HEK293 (cell line): ENCODE measurements around the gene NKPD1.

ENCODE experiments used
- CTCF ChIA-PET: fragments of 350-600 bp; formaldehyde crosslinking; extraction: SDS; loops from one replicate; lab custom pipeline; 2021; ENCODE audit warnings: antibody characterized with exemption; lab: Yijun Ruan, JAX
- POLR2A ChIA-PET: fragments of 300-600 bp; formaldehyde crosslinking; extraction: SDS; loops from one replicate; lab custom pipeline; 2020; ENCODE audit warnings: antibody characterized with exemption, inconsistent platforms; lab: Yijun Ruan, JAX
- H3K27ac ChIP-seq: fragments of 200-500 bp; sonication (Bioruptor generic); 2 replicates; pipeline ENCODE4 v1.5.1; 2014; ENCODE audit warnings: low read depth, low read length, control low read depth, inconsistent platforms; ENCODE audit errors: extremely low read depth
- H3K36me3 ChIP-seq, 2 experiments: fragments of 200-500 bp in 1 of 2; sonication (Bioruptor generic) in 1 of 2; 1 replicate in 1 of 2; 2 replicates in 1 of 2; pipeline ENCODE4 v1.5.1; 2014 to 2017; ENCODE audit warnings: inconsistent platforms in 2 of 2, low read length in 2 of 2; ENCODE audit not compliant: control insufficient read depth in 2 of 2, insufficient read depth in 1 of 2
- H3K4me1 ChIP-seq: fragments of 200-500 bp; sonication (Bioruptor generic); 2 replicates; pipeline ENCODE4 v1.5.1; 2014; ENCODE audit warnings: mild to moderate bottlenecking, low read length, inconsistent platforms; ENCODE audit not compliant: control insufficient read depth, insufficient read depth
- H3K4me3 ChIP-seq: 2 replicates; pipeline ENCODE4 v1.5.1; 2011; ENCODE audit warnings: low read depth, mild to moderate bottlenecking, control low read depth, low read length, moderate library complexity
- H3K9me3 ChIP-seq: fragments of 200-500 bp; sonication (Bioruptor generic); 2 replicates; pipeline ENCODE4 v1.5.1; 2014; ENCODE audit warnings: low read depth, low read length, inconsistent platforms; ENCODE audit not compliant: control insufficient read depth, insufficient read depth
- CTCF ChIP-seq: fragments of 450-650 bp; formaldehyde crosslinking; IDR thresholded peaks from 2 replicates; pipeline ENCODE4 v1.5.1; 2016; ENCODE audit warnings: missing biosample characterization, missing genetic modification characterization
- KLF1 ChIP-seq: fragments of 450-650 bp; formaldehyde crosslinking; IDR thresholded peaks from 2 replicates; pipeline ENCODE4 v1.5.1; 2016; ENCODE audit warnings: missing biosample characterization, missing genetic modification characterization
- KLF17 ChIP-seq: fragments of 450-650 bp; formaldehyde crosslinking; IDR thresholded peaks from 2 replicates; pipeline ENCODE4 v1.5.1; 2016; ENCODE audit warnings: missing biosample characterization, missing genetic modification characterization
- ZEB2 ChIP-seq: fragments of 450-650 bp; formaldehyde crosslinking; IDR thresholded peaks from 2 replicates; pipeline ENCODE4 v1.5.1; 2016; ENCODE audit warnings: missing biosample characterization, missing genetic modification characterization
- ZFHX2 ChIP-seq: fragments of 450-650 bp; formaldehyde crosslinking; conservative IDR thresholded peaks from 2 replicates; pipeline ENCODE4 v1.5.1; 2016; ENCODE audit warnings: missing biosample characterization, missing genetic modification characterization
- ZNF10 ChIP-seq: fragments of 450-650 bp; formaldehyde crosslinking; IDR thresholded peaks from 2 replicates; pipeline ENCODE4 v1.5.1; 2017; ENCODE audit warnings: missing biosample characterization, missing genetic modification characterization
- ZNF214 ChIP-seq: fragments of 450-650 bp; formaldehyde crosslinking; IDR thresholded peaks from 2 replicates; pipeline ENCODE4 v1.5.1; 2017; ENCODE audit warnings: missing biosample characterization, mild to moderate bottlenecking, missing genetic modification characterization, borderline replicate concordance
- ZNF311 ChIP-seq: fragments of 450-650 bp; formaldehyde crosslinking; IDR thresholded peaks from 2 replicates; pipeline ENCODE4 v1.5.1; 2017; ENCODE audit warnings: missing biosample characterization, missing genetic modification characterization, borderline replicate concordance
- ZNF394 ChIP-seq: fragments of 450-650 bp; formaldehyde crosslinking; IDR thresholded peaks from 2 replicates; pipeline ENCODE4 v1.5.1; 2016; ENCODE audit warnings: missing biosample characterization, missing genetic modification characterization, mild to moderate bottlenecking, moderate library complexity, borderline replicate concordance
- ZNF426 ChIP-seq: fragments of 450-650 bp; formaldehyde crosslinking; IDR thresholded peaks from 2 replicates; pipeline ENCODE4 v1.5.1; 2017; ENCODE audit warnings: missing biosample characterization, missing genetic modification characterization, mild to moderate bottlenecking, inconsistent platforms, moderate library complexity
- ZNF571 ChIP-seq: fragments of 450-650 bp; formaldehyde crosslinking; IDR thresholded peaks from 2 replicates; pipeline ENCODE4 v1.5.0; 2017; ENCODE audit warnings: missing biosample characterization, missing genetic modification characterization
- ZNF654 ChIP-seq: fragments of 450-650 bp; formaldehyde crosslinking; IDR thresholded peaks from 2 replicates; pipeline ENCODE4 v1.5.1; 2016; ENCODE audit warnings: low read depth, missing biosample characterization, missing genetic modification characterization
- ZNF692 ChIP-seq: fragments of 450-650 bp; formaldehyde crosslinking; IDR thresholded peaks from 2 replicates; pipeline ENCODE4 v1.5.1; 2016; ENCODE audit warnings: missing biosample characterization, missing genetic modification characterization
- ZNF701 ChIP-seq: fragments of 450-650 bp; formaldehyde crosslinking; IDR thresholded peaks from 2 replicates; pipeline ENCODE4 v1.5.1; 2016; ENCODE audit warnings: missing biosample characterization, missing genetic modification characterization
- ZNF830 ChIP-seq: fragments of 450-650 bp; IDR thresholded peaks from 2 replicates; pipeline ENCODE4 v1.5.0; 2018; ENCODE audit warnings: missing biosample characterization, missing genetic modification characterization, low read depth, mild to moderate bottlenecking, moderate library complexity

Gene NKPD1

GRCh38 chr19:45170146-45171106, 9.6 kb upstream of the NKPD1 start:
- H3K4me1 ChIP-seq, result no peaks in the 10 kb centered on the region; the same call in 1 of the 2 replicates
- POLR2A ChIA-PET, result no interaction called here
- H3K9me3 ChIP-seq, result no peaks in the 10 kb centered on the region
- CTCF ChIA-PET, result interaction anchor here (0.5 to 0.6 kb wide), 4 partner anchors 10 to 159 kb away, joined by 3 to 5 read pairs (median 4); no protein-coding TSS in a partner anchor
- TF ChIP-seq ZFHX2 (tag by site-specific recombination), result 0 out of 2 replicates have a peak, but pooled peaks have one; percentile 8
- peak; percentile 92 for TF ChIP-seq KLF1 (tag by site-specific recombination)
- TF ChIP-seq ZNF830 (tag by site-specific recombination), result no peak
- TF ChIP-seq ZNF214, result no peak
- H3K36me3 ChIP-seq, result no peaks in the 10 kb centered on the region
- no peak overlapping the region for H3K27ac ChIP-seq
- no peak overlapping the region for H3K4me3 ChIP-seq

GRCh38 chr19:45169602-45170001, 8.8 kb upstream of the NKPD1 start:
- Histone ChIP-seq H3K4me3 (no peak overlapping the region), H3K4me1 (no peaks in the 10 kb centered on the region; the same call in 1 of the 2 replicates), H3K9me3 (no peaks in the 10 kb centered on the region), H3K36me3 (no peaks in the 10 kb centered on the region), H3K27ac (no peak overlapping the region)
- ChIA-PET CTCF (interaction anchor here (0.5 to 0.6 kb wide), 3 partner anchors 10 to 130 kb away, joined by 3 to 5 read pairs (median 3); no protein-coding TSS in a partner anchor), POLR2A (no interaction called here)
- TF ChIP-seq ZNF214 (no peak), ZNF10 (tag by site-specific recombination) (no peak), ZEB2 (no peak), ZNF654 (tag by site-specific recombination) (no peak), ZNF571 (no peak), ZNF394 (tag by site-specific recombination) (no peak), ZNF426 (no peak), ZNF701 (no peak)

- no peaks in the 10 kb centered on the region for H3K36me3 ChIP-seq
- no peak overlapping the region for H3K4me3 ChIP-seq
- CTCF ChIA-PET, result interaction anchor here (0.6 kb wide), 1 partner anchor 9 kb away, joined by 3 read pairs; no protein-coding TSS in a partner anchor
- no peak overlapping the region for H3K27ac ChIP-seq
- H3K9me3 ChIP-seq, result no peaks in the 10 kb centered on the region
- no peaks in the 10 kb centered on the region; the same call in 1 of the 2 replicates for H3K4me1 ChIP-seq
- TF ChIP-seq KLF17 (peak; percentile 24; the same call in 1 of the 2 replicates), ZNF311 (no peak), ZNF692 (tag by site-specific recombination) (no peak), CTCF (tag by site-specific recombination) (0 out of 2 replicates have a peak, but pooled peaks have one; percentile 19)
- TF ChIP-seq, all 188 proteins: peak for 2
- POLR2A ChIA-PET, result interaction anchor here (1.0 to 2.3 kb wide), 2 partner anchors 10 to 130 kb away, joined by 3 to 5 read pairs; partner anchors contain the start of genes BLOC1S3, CLASRP and TRAPPC6A
Measured at GRCh38 chr19:45168767-45169351, 8.1 kb upstream of the NKPD1 start.
